PFSK-1 (cell line): ENCODE measurements around the gene LMTK3.

Source experiments
- FOXP2 ChIP-seq: optimal IDR thresholded peaks from 2 replicates; pipeline ENCODE3; 2011; ENCODE audit warnings: borderline replicate concordance, control low read depth, inconsistent platforms; ENCODE audit not compliant: insufficient read depth; ENCODE audit errors: extremely low read length, extremely low read depth
- POLR2AphosphoS5 ChIP-seq: IDR thresholded peaks from 2 replicates; pipeline ENCODE4 v1.6.1; 2012; ENCODE audit warnings: low read depth, mild to moderate bottlenecking, control low read depth, low read length, moderate library complexity
- SIN3A ChIP-seq: IDR thresholded peaks from 2 replicates; pipeline ENCODE4 v1.6.1; 2012; ENCODE audit warnings: mild to moderate bottlenecking, low read length, moderate library complexity, borderline replicate concordance; ENCODE audit not compliant: insufficient read depth
- TAF1 ChIP-seq: IDR thresholded peaks from 2 replicates; pipeline ENCODE4 v1.6.1; 2012; ENCODE audit warnings: low read length, control low read depth, borderline replicate concordance; ENCODE audit not compliant: insufficient read depth

DNA sequence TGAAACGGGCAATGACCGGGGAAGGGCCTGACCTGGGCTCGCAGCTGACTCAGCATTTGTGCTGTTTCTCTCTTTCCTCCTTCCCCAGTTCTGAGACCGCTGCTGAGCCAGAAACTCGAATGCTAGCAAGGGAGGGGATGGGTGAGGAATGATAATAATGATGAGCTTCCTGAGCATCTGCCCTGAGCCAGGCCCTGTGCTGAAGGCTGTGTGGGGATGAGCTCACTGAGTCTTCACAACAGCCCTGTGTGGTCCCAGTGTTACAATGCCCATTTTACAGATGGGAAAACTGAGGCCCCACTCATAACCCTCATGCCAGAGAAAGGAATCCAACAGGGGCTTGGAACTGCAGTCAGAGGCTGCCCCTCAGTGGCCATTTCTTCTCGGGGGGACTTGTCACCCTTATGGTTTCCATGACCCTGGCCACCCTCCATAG, 48.5 kb upstream of the LMTK3 start:
- no peak for TF ChIP-seq TAF1
- no peak for TF ChIP-seq SIN3A
- no peak for TF ChIP-seq POLR2AphosphoS5
- TF ChIP-seq FOXP2: no peak
